ENCODE results near the gene RAB43. TPM values are rescaled to one million over a fixed set of nuclear protein-coding genes. Genes with fewer than 3 reads are reported as not detected.
A peak's percentile ranks its signal among the peaks of the same experiment; 100 is the strongest.

Gene RAB43
- total and polyA plus RNA-seq, 8 donors = 4.7 to 18.7 (median 8.9) TPM

- intact Hi-C loops (cut with DNase I) = no loop called here
- H3K36me3 ChIP-seq = no peaks in the 10 kb centered on the region
- H3K27ac ChIP-seq = no peak overlapping the region
- H3K4me3 ChIP-seq = no peak overlapping the region
- H3K4me1 ChIP-seq = no peaks in the 10 kb centered on the region
- DNase-seq (peak in 1 of 6 donors; percentile 18), FAIRE-seq (no peak), ATAC-seq (no peak)
- WGBS, 2 donors = 75 to 81% methylated on average over 10 of the region's 10 CpGs
- no peaks in the 10 kb centered on the region for H3K27me3 ChIP-seq
- TF ChIP-seq CTCF (IDR thresholded peaks at IDR 0.05) = no peak
- H3K9me3 ChIP-seq = no peaks in the 10 kb centered on the region
Observed at GRCh38 chr3:129038121-129038855, 83.3 kb downstream of the RAB43 start.

Other genes starting within 250 kb of the RAB43 start
- gene ACAD9, start 242.2 kb downstream of the RAB43 start, total RNA-seq = 10 to 100 TPM; 18.0 to 26.7 (median 22.3) TPM
- gene ACAD9, start 242.2 kb downstream of the RAB43 start, polyA plus RNA-seq = 10 to 100 TPM; 28.5 to 30.5 TPM
- under 1 TPM; 0.37 to 0.69 (median 0.43) TPM for gene CFAP92, start 127.7 kb downstream of the RAB43 start, total RNA-seq
- gene CFAP92, start 127.7 kb downstream of the RAB43 start, polyA plus RNA-seq = 1 to 10 TPM in 1 of 2 donors, under 1 TPM in 1; 0.49 to 1.3 TPM
- under 1 TPM; 0.56 to 0.87 (median 0.67) TPM for gene EFCC1, start 120.5 kb downstream of the RAB43 start, total RNA-seq
- gene EFCC1, start 120.5 kb downstream of the RAB43 start, polyA plus RNA-seq = 1 to 10 TPM; 2.2 to 6.1 TPM
- not detected for gene GP9, start 61.0 kb downstream of the RAB43 start, total RNA-seq
- under 1 TPM in 1 of 2 donors, not detected in 1; 0.14 TPM for gene GP9, start 61.0 kb downstream of the RAB43 start, polyA plus RNA-seq
- gene ISY1, start 39.3 kb upstream of the RAB43 start, total RNA-seq = 10 to 100 TPM in 5 of 6 donors, 1 to 10 TPM in 1; 9.2 to 17.2 (median 14.6) TPM
- 10 to 100 TPM; 11.3 to 11.6 TPM for gene ISY1, start 39.3 kb upstream of the RAB43 start, polyA plus RNA-seq
- gene CNBP, start 62.1 kb upstream of the RAB43 start, total RNA-seq = 100 to 1,000 TPM; 169 to 277 (median 182) TPM
- 100 to 1,000 TPM; 178 to 258 TPM for gene CNBP, start 62.1 kb upstream of the RAB43 start, polyA plus RNA-seq
- gene COPG1, start 127.8 kb upstream of the RAB43 start, total RNA-seq = 100 to 1,000 TPM in 5 of 6 donors, 10 to 100 TPM in 1; 90.1 to 137 (median 110) TPM
- 10 to 100 TPM; 81.4 to 99.7 TPM for gene COPG1, start 127.8 kb upstream of the RAB43 start, polyA plus RNA-seq
- 10 to 100 TPM in 4 of 6 donors, 1 to 10 TPM in 2; 8.1 to 14.0 (median 10.7) TPM for gene HMCES, start 157.1 kb upstream of the RAB43 start, total RNA-seq
- 10 to 100 TPM in 1 of 2 donors, 1 to 10 TPM in 1; 8.0 to 22.5 TPM for gene HMCES, start 157.1 kb upstream of the RAB43 start, polyA plus RNA-seq

Measured in pancreas (tissue), 10 donors.